HEK293T (cell line): ENCODE measurements around the gene SH2D6.

Experiments
- BHLHE40 ChIP-seq: fragments of 450-650 bp; IDR thresholded peaks from 2 replicates; pipeline ENCODE4 v1.6.1; 2016; ENCODE audit warnings: mild to moderate bottlenecking, moderate library complexity, borderline replicate concordance
- CTBP1 ChIP-seq: fragments of 450-650 bp; IDR thresholded peaks from 2 replicates; pipeline ENCODE4 v1.6.1; 2016; ENCODE audit warnings: borderline replicate concordance
- ELF4 ChIP-seq: fragments of 450-650 bp; IDR thresholded peaks from 2 replicates; pipeline ENCODE4 v1.6.1; 2017; ENCODE audit warnings: antibody characterized with exemption
- FOXK2 ChIP-seq: fragments of 450-650 bp; IDR thresholded peaks from 2 replicates; pipeline ENCODE4 v1.6.1; 2016; ENCODE audit warnings: mild to moderate bottlenecking
- SP1 ChIP-seq: fragments of 450-650 bp; IDR thresholded peaks from 2 replicates; pipeline ENCODE4 v1.6.1; 2017
- TARDBP ChIP-seq: fragments of 450-650 bp; IDR thresholded peaks from 2 replicates; pipeline ENCODE4 v1.6.1; 2016
- ZNF384 ChIP-seq: fragments of 450-650 bp; IDR thresholded peaks from 2 replicates; pipeline ENCODE4 v1.6.1; 2016

DNA sequence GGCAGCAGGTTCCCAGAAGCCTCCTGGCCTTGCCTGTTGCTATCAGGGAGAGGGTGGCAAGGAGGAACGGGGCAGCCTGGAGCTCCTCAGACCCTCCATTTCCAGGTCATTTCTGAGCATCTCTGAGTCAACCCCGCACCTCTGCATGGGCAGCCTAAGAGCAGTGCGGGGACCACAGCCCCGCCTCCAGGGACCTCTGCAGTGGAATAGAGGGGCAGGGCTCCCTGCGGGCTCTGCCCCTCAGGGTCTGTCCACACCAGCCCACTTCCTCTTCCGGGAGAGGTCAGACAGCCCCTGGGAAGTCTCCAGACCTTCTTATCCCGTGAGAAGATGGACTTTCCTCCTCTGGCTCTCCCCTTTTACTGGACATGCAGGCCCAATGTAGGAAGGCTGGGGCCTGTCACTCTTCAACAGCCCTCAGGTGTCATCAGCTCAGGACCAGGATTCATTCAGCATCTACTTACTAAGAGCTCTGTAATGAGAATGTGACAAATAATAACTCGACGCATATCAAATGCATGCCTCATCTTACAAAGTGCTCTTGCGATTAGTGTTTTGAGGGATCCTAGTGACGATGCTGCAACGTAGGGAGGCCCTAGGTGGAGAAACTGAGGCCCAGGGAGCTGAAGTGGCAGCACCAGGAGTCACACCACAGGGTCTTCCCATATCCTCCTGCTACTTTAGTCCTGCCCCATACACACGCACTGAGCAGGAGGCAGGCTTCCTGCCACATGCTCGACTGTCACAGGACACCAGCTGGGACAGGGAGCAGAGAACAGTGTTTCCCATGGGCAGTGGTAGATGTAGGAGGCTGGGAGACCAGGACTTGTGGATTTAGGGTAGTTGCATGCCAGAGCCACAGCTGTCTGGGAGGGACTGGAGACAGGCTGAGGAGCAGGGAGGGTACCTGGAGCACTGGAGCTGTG, 28.0 kb downstream of the SH2D6 start:
- TF ChIP-seq ZNF384 (no peak), SP1 (no peak), FOXK2 (no peak), ELF4 (no peak), CTBP1 (no peak), BHLHE40 (no peak), TARDBP (no peak)
